GM18873 (cell line): ENCODE data around the gene NGEF.

Source experiments
- ATAC-seq: cut with Tn5 transposase; IDR thresholded peaks from one replicate; pipeline ENCODE4 v1.9.1; 2021; ENCODE audit warnings: mild to moderate bottlenecking, moderate library complexity, moderate number of reproducible peaks; ENCODE audit not compliant: unreplicated experiment, low FRiP score

Gene NGEF

DNA sequence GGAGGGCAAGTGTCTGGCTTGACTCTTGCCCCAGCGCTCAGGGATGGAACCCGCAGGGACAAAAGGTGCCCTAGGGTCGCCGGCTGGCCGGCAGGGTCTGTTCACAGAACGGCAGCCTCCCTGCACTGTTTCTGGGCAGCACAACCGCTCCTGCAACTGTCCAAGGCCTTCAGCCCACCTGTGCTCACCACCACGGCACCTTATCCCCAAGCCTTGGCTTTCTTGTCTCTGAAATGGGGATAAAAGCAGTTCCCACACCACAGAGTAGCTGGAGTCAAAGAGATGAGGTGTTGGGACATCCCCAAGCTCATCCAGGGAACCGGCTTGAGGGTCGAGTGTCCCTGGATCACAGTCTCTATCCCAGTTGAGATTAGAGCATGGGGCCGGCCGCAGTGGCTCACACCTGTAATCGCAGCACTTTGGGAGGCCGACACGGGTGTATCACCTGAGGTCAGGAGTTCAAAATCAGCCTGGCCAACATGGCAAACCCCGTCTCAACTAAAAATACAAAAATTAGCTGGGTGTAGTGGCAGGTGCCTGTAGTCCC, 138.3 kb downstream of the NGEF start:
- ATAC-seq: no peak

DNA sequence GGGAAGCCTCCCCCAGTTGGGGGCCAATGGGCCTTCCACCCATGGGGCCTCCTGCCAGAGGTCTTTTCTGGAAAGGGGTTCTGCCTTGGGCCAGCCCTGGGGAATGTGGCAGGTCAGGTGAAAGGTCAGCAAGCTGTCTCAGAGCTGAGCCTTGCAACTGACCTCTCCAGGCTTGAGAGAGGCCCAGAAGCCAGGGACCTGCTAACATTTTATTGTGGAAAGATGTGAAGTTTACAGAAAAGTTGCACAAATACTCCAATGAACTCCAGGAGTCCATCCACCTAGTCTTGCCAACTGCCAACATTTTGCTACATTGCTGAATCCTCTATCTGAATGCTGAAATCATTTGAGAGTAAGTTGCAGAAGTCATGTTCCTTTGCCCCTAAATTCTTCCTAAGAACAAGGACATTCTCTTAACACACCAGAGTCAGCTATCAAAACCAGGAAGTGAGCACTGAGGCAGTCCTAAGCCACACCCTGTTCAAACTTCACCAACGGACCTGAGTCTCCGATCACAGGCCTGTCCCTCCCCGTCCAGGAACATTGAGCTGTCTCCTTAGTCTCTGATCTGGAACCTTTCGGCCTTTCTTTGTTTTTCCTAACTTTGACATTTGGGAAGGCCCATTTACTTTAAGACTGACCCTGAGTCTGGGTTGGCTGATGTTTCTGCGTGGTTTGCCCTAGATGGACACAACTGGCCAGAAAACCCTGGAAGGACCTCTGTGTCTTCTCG, 139.0 kb downstream of the NGEF start:
- no peak for ATAC-seq

DNA sequence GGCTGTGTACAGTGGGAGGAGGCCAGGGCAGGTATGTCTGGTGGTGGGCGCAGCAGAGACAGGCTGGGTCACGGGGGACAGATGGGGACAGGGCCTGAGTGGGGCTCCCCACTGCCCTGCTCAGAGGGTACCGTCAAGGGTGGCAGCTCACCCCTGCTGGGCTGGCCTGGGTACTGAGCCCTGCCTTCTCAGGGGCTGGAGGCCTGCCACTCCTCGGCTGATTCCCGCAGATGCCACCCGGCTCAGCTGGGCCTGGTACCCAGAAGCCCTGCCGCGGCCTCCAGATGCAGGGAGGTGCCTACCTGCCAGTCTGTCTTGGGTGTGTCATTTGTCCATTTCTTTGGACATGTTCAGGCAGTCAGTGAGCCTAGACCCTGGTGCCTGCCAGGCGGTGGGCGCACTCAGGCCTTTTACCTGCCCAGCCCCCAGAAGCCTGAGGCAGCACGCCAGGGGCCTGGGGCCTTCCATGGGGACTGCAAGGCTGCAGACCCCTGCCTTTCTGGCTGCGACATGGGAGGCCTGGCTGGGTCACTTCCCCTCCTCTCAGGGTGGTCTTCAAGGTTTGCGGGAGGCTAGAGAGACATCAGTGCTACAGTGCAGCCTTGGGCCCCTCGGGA, 139.7 kb downstream of the NGEF start:
- ATAC-seq: no peak

DNA sequence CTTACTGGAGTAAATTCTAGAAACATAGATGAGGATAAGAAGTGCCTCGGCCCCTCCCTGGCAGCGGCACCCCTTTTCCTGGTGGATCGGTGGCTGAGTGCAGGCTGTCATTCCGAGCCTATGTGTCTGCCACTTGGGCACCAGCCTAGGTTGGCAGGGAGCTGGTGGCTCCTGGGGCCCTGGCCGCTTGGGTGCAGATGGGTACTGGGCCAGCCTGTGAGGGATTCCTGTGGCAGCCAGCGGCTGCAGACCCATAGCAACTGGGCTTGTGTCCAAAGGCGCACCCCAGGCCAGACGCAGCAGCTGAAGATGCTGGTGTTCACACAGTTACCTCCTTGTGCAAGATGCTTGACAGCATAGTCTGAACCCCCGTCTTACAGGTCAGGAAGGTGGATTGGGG, 140.2 kb downstream of the NGEF start:
- ATAC-seq: no peak

DNA sequence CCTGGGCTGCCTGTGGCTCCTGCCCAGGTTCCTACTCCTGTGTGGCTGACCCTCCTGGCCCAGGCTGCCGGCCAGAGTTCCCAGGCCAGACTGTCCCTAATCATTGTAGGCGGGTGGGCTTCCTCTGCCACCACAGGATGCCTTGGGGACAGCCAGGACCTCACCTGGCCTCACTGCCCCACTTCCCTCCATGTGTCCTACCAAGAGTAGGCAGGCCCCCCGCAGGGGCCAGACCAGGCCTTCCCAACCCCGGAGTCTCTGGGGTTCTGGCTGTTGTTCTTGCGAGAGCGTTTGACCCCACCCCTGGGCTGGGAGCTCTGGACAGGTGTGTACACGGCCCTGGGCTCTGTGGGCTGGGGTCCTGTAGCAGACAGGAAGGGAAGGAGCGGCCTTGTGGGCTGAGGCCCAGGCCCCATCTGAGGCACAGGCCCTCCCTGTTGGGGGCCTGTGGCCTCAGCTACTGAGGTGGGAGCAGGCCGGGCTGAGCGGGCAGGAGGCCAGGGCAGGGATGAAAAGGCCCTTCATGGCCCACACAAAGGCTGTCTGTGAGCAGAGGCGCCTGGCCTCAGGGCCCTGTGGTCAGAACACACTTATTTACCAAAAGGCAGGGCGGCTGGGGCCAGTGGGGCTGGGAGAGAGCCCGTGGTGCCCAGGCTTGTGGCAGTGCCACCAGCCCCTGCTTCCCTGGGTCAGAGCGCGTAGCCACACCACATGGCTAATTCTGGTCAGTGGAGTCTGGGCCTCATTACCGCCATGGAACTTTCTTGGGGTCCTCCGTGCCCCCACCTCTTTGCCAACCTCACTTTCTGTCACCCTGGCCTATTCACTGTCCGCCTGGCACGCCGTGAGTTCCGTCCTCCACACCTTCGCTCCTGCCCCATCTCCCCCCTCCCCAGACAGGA, 141.0 kb downstream of the NGEF start:
- no peak for ATAC-seq

DNA sequence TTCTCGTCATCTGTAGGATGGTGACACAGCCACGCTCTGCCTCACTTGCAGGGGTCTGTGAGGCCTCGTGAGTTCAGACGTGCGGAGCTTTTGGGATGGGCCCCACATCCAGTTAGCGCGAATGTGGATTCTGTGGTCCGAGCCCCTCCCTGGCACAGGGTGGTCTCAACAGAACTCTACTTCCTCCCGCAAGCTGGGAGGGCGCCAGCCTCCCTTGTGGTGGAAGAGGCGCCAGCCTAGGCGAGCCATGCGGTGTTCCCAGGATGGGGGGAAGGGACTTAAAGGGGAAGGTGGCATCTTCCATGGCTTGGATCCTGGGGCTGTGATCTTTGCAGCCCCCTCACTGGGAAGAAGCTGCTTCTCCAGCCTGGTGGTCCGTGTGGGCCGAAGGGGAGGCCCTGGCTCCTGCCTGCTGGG, 141.6 kb downstream of the NGEF start:
- no peak for ATAC-seq

DNA sequence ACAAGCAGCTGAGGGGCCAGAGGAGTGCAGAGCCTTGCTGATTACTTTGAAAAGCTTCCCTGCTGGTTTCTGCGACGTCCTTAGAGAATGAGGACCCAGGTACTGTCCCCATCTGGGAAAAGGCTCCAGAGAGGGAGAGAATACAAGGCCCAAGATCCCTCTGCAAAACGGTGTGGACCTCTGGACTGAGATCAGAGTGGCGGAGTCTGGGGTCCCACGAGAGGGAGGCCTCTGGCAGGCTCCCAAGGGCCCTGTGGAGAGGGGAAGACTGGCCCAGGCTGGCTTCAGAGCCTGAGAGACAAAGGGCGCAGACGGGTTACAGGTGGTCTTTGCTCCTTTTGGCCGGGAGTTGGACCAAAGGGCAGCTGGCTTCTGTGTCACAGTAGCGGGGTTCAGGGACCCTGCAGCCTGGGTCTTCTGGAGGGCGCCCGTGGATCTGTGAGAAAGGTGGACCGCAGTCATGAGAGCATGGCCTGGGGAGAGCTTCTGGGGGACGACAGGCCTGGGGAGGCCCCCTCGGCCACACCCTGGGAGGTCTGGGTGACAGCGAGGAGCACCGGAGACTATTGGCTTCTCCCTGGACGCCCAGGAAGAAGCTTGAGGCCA, 142.2 kb downstream of the NGEF start:
- ATAC-seq: no peak

DNA sequence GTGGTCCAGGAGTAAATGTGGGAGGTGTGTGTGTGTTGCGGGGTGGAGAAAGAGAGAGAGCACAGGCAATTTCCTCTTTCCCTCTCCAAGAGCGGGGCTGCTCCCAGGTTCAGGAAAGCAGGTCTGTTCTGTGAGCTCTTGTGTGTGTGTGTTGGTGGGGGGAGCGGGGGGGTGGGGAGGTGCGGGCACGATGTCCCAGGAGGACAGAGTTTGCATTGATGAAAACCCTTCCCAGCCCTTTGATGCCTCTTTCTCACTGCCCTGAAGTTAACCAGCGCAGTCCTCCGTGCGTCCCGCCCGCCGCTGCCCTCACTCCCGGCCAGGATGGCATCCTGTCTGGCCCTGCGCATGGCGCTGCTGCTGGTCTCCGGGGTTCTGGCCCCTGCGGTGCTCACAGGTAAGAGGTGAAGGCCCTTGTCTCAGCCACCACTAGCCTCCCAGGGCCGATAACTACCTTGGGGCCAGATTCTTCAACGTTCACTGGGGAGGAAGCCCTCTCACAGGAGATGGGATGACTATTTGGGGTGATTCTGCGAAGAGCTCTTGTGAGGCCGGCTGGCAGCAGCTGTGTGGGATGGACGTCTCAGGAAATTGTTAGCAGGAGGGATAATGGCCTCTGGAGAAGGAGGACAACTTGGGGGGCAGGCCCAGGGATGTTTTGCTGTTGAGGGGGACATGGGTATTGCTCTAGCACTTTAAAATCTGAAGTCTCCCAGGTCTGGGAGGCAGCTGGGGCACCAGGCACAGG, 142.9 kb downstream of the NGEF start, which contains the start of gene SNORC:
Gene SNORC, plus strand, starts transcription at position 247 of the 748 bp plus-strand sequence. Its CDS starts 78 bp downstream, at position 325.
- no peak for ATAC-seq

DNA sequence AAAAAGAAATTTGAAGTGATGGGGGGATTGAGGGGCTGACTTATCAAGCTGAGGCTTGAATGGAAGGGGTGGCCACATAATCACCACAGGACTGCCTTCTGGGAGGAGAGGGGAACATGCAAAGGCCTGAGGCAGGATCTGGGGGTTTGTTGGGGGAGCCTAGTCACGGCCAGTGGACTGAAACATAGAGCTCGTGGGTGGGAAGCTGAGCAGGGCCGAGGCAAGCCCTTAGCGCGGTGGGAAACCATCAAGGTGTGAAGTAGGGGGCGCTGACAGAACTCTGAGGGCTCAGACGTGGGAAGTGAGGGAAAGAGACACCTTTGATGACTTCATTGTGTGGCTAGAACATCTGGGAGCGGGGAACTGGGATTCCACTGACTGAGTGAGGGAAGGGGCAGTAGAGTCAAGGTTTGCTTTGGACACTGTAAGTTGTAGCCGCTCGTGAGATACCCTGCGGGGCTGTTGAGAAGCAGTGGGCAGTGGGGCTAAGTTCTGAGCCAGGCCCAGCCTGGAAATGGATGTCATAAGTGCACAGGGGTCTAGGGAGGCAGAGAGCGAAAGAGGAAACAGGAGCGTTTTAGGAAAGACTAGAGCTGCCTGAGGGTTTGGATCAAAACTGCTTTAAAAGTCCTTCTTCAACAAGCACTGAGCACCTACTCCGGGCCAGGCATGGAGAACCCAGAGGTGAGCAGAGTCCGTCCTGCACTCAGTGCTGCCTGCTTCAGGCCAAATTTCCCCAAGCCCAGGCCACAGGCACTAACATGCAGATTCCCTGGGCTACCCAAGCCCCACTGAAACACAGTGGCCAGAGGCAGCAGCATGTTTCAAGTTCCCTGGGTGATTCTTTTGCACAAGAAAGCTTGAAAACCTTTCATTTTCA, 143.7 kb downstream of the NGEF start:
- ATAC-seq: no peak

DNA sequence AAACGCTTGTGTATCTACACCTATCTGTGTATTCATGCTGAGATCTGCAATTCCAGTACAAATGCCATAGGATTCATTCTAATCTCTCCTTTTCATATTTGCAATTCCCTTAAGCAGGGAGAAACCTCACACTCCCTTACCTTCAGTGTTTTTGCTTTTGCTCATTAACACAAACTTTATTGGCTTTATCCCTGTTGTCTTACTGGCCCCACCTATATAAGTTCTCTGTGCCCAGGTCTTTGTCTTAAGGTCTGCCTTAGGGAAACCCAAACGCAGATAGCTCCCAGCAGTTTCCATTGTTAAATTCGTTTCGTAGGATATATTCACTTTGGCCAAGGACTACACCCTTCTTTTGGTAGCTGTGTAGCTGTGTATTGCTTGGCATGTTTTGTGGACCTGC, 147.0 kb downstream of the NGEF start:
- ATAC-seq: no peak

DNA sequence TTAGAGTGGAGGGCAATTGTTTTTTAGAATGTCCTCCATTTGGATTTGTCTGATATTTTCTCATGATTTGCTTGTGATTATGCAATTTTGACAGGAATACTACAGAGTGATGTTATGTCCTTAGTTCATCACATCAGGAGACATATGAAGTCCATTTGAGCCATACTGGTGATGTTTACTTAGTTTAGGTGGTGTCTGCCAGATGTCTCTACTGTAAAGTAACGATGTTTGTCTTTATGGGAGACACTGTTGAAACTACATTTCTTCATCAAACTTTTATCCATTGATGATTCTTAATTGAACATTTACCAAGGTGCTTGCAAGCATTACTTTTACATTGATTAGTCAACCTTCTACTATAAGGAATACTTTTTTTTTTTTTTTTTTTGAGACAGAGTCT, 147.9 kb downstream of the NGEF start:
- ATAC-seq: no peak

DNA sequence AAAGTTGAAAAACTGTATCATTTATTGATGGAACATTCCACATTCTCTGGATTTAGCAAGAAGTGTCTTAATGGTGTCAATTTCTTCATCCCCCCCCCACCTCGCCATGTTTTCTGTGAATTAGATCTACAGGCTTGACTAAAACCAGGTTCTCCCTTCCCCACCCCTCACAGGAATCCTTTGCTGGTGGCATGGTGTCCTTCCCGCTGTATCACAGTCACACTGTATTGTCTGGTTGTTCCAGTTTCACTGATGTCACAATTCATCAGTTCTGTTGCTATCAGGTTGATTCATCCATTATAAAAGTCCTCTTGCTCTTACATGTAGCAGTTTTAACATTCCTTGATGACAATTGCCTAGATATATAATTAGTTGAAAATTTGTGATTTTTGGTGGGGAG, 149.1 kb downstream of the NGEF start:
- ATAC-seq: no peak

DNA sequence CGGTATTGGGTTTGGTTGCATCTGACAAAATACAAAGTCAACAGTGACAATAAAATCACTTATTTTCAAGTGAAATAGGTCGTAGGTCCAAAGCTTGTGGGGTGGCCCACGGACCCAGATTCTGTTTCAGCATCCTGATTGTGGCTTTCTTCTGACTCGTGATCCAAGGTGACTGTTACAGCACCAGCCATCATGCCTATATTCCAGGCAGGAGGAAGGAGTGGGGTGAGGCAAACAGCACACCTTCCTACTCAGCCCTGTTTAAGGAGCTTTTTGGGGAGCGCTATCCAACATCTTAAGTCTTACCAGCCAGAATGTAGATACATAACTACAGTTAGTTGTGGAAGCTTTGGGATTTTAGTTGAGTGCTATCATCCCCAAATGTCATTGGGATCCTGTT, 151.7 kb downstream of the NGEF start:
- no peak for ATAC-seq

DNA sequence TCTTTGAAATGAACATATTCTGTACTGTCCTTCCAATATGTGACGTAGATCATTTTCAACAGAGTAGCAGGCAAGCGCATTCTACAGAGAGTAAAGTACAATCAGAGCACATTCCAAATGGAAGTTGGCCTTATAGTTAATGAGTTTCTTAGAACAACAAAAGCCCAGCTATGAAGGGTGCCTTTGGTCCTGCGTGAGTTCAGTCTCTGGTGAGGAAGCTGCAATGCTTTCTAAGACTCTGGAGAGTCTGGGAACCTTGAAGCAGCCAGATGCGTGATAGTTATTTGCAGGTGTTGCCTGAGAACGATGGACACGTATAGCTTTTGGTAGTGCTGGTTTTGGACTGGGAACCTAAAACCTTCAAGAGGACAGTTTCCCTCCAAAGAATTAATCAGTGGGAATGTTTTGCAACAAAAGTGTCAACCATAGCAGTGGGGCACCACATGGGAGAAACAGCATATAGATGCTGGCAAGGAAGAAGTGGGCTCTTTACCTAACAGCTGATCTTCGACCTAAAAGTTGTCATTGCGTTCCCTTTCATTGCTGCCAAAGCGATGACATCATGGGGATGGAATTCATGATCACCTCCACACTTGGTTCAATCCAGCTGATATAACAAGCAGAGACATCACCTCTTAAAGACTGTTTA, 152.3 kb downstream of the NGEF start:
- ATAC-seq: no peak

DNA sequence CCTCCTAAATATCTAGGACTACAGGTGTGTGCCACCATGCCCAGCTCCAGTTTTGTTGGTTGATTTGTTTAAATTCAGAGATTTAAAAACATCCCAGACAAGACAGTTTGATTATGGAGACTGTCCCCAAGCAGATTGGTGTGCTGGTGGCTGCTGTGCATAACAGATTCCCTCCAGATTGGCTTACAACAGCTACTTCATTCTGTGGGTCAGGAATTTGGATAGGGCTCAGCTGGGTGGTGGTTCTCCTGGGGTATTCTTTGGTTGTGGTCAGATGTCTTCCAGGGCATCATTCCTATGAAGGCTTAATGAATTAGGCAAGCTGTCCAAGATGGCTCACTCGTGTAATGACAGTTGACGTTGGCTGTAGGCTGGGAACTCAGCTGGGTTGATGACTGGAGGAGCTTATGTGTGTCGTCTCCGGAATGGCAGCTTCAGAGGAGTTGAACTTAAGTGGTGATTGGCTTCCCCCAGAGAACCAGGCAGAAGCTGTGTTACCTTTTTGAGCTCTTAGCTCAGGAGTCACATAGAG, 153.6 kb downstream of the NGEF start:
- no peak for ATAC-seq

DNA sequence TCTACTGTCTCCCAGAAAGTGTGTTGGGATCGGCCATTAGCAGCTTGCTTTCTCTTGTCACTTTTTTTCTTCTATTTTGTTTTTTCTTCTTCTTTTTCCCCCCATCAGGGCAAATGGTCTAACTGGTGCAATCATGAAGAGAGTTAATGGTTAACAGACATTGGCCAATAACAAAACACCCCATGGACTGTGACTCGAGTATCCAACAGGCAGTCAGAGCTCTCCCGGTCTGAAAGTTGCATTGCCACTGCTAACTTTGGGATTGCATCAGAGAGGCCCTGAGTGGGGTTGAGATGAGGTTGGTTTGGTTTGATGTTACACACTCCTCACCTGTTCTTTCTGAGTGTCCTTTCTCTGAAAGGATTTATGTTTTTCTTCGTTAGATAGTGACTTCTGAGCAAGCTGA, 155.9 kb downstream of the NGEF start:
- ATAC-seq: no peak

DNA sequence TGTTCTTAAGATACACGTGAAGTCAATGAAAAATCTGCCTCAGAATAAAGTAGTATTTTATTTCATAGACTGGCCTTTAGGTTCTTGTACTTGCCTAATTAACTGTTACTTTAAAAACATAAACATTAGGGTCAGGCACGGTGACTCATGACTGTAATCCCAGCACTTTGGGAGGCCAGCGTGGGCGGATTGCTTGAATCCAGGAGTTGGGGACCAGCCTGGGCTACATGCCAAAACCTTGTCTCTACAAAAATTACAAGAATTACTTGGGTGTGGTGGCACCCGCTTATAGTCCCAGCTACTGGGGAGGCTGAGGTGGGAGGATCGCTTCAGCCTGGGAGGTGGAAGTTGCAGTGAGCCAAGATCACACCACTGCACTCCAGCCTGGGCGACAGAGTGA, 159.0 kb downstream of the NGEF start:
- ATAC-seq: no peak

DNA sequence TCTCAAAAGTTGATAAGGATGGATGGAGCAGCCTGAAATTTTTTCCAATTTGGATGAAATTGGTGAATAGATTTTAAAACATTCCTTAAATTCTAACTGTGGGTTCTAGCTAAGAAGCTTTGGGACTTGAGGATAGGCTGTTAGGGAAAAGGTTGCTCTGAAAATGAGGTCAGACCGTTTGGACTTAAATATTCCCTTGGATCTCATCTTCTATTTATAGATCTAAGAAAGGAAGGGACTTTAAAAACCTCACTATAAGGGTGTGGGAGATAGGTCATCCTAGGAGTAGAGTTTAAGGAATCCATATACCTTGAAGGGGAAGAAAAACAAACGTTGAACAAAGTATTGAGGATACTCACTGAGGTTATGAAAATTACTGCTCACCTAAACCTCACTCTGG, 160.4 kb downstream of the NGEF start:
- no peak for ATAC-seq
